OCI-LY1 (cell line): ENCODE measurements around the gene AMPD1.

ENCODE experiments used
- H2AFZ ChIP-seq: fragments of 200-600 bp; sonication (generic), shearing (Covaris generic); 2 replicates; pipeline ENCODE4 v1.6.0; 2014; ENCODE audit warnings: antibody characterized with exemption, mild to moderate bottlenecking, low read length
- H3F3A ChIP-seq: fragments of 200-600 bp; sonication (generic), shearing (Covaris generic); 2 replicates; pipeline ENCODE4 v1.6.0; 2014; ENCODE audit warnings: mild to moderate bottlenecking, antibody characterized with exemption, low read length, moderate library complexity; ENCODE audit not compliant: insufficient read depth
- H3K27ac ChIP-seq: fragments of 200-600 bp; sonication (generic); 2 replicates; pipeline ENCODE4 v1.5.1; 2014; ENCODE audit warnings: low read length, mixed run types, mild to moderate bottlenecking, low read depth; ENCODE audit not compliant: poor library complexity, severe bottlenecking
- H3K27me3 ChIP-seq: fragments of 200-600 bp; sonication (generic); 2 replicates; pipeline ENCODE4 v1.6.0; 2014; ENCODE audit warnings: antibody characterized with exemption, mild to moderate bottlenecking, low read length, moderate library complexity; ENCODE audit not compliant: insufficient read depth
- H3K36me3 ChIP-seq: fragments of 200-600 bp; sonication (generic); 2 replicates; pipeline ENCODE4 v1.6.1; 2014; ENCODE audit warnings: mild to moderate bottlenecking, antibody characterized with exemption, low read length, moderate library complexity, mixed read lengths; ENCODE audit not compliant: insufficient read depth
- H3K4me1 ChIP-seq: fragments of 200-600 bp; sonication (generic); 2 replicates; pipeline ENCODE4 v1.5.1; 2014; ENCODE audit warnings: mild to moderate bottlenecking, low read length, moderate library complexity; ENCODE audit not compliant: insufficient read depth, severe bottlenecking
- H3K4me2 ChIP-seq: fragments of 200-600 bp; sonication (generic), shearing (Covaris generic); 2 replicates; pipeline ENCODE4 v1.6.1; 2014; ENCODE audit warnings: low read length
- H3K4me3 ChIP-seq: fragments of 200-600 bp; sonication (generic); 2 replicates; pipeline ENCODE4 v1.5.1; 2014; ENCODE audit warnings: low read length, low read depth, mild to moderate bottlenecking, mixed read lengths; ENCODE audit not compliant: poor library complexity, severe bottlenecking
- H3K79me2 ChIP-seq: fragments of 200-600 bp; shearing (Covaris generic); 2 replicates; pipeline ENCODE4 v1.6.1; 2016; ENCODE audit warnings: mixed run types, low read length, mixed read lengths; ENCODE audit not compliant: insufficient read depth
- H3K9ac ChIP-seq: fragments of 200-600 bp; sonication (generic), shearing (Covaris generic); 2 replicates; pipeline ENCODE4 v1.6.1; 2014; ENCODE audit warnings: mild to moderate bottlenecking, low read length, mixed read lengths
- H3K9me2 ChIP-seq: fragments of 200-600 bp; sonication (generic), shearing (Covaris generic); 2 replicates; pipeline ENCODE4 v1.6.1; 2014; ENCODE audit warnings: low read depth, mild to moderate bottlenecking, low read length, mixed read lengths
- H3K9me3 ChIP-seq: fragments of 200-600 bp; shearing (Covaris generic); 2 replicates; pipeline ENCODE4 v1.6.1; 2014; ENCODE audit warnings: low read length, mixed read lengths
- H4K20me1 ChIP-seq: fragments of 200-600 bp; sonication (generic), shearing (Covaris generic); 2 replicates; pipeline ENCODE4 v1.6.0; 2016; ENCODE audit warnings: mild to moderate bottlenecking, low read length; ENCODE audit not compliant: insufficient read depth
- EZH2 ChIP-seq: fragments of 200-600 bp; sonication (generic), shearing (Covaris generic); IDR thresholded peaks from 2 replicates; pipeline ENCODE4 v1.8.0; 2017; ENCODE audit warnings: borderline replicate concordance, mixed run types, mild to moderate bottlenecking, antibody characterized with exemption, low read length, moderate library complexity, mixed read lengths
- TF ChIP-seq, protein P1 (sequence below): fragments of 200-600 bp; sonication (generic), shearing (Covaris generic); IDR thresholded peaks from 2 replicates; pipeline ENCODE4 v1.5.1; 2017; ENCODE audit warnings: mild to moderate bottlenecking, antibody characterized with exemption, low read length, moderate library complexity, mixed read lengths

The AMPD1 gene

DNA sequence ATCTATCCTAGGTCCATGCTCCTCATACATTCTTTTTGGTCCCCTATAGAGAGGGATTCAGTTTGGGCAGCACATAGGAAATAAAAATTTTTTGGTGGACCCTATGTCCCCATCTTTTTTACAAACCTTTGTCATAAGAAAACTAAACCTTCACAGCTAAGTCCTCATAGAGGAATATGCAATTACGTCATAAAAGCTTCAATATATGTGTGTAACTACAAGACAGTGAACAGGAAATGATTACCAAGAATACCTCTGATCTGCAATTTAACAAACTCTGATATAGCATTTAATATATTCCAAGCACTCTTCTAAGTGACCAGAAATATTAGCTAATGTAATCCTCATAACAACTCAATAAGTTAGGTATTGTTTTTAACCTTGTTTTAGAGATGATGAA lies 19.2 kb downstream of the AMPD1 start:
- Histone ChIP-seq H3K27me3 (no peaks in the 10 kb centered on the region), H3K9me3 (no peaks in the 10 kb centered on the region), H3K4me3 (no peak overlapping the region), H3F3A (no peaks in the 10 kb centered on the region), H3K9me2 (no peaks in the 10 kb centered on the region), H3K9ac (no peak overlapping the region), H3K4me1 (peaks cover 2% of the 10 kb centered on the region), H2AFZ (no peak overlapping the region), H3K36me3 (no peaks in the 10 kb centered on the region), H3K4me2 (no peak overlapping the region), H3K79me2 (no peaks in the 10 kb centered on the region), H4K20me1 (no peaks in the 10 kb centered on the region), H3K27ac (no peak overlapping the region)
- TF ChIP-seq, protein P1, sequence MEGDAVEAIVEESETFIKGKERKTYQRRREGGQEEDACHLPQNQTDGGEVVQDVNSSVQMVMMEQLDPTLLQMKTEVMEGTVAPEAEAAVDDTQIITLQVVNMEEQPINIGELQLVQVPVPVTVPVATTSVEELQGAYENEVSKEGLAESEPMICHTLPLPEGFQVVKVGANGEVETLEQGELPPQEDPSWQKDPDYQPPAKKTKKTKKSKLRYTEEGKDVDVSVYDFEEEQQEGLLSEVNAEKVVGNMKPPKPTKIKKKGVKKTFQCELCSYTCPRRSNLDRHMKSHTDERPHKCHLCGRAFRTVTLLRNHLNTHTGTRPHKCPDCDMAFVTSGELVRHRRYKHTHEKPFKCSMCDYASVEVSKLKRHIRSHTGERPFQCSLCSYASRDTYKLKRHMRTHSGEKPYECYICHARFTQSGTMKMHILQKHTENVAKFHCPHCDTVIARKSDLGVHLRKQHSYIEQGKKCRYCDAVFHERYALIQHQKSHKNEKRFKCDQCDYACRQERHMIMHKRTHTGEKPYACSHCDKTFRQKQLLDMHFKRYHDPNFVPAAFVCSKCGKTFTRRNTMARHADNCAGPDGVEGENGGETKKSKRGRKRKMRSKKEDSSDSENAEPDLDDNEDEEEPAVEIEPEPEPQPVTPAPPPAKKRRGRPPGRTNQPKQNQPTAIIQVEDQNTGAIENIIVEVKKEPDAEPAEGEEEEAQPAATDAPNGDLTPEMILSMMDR = no peak
- TF ChIP-seq EZH2 = no peak

DNA sequence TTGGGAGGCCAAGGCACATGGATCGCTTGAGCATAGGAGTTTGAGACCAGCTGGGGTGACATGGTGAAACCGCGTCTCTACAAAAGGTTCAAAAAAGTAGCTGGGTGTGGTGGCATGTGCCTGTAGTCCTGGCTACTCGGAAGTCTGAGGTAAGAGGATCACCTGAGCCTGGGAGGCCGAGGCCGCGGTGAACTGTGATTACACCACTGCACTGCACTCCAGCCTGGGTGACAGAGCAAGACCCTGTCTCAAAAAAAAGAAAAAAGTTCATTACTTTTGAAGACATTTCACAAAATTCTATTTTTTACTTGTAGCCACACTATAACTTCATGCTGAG lies 23.4 kb downstream of the AMPD1 start:
- Histone ChIP-seq H3K4me1 (peaks cover 18% of the 10 kb centered on the region), H3K9ac (no peak overlapping the region), H3F3A (no peaks in the 10 kb centered on the region), H3K4me3 (no peak overlapping the region), H2AFZ (no peak overlapping the region), H3K27ac (no peak overlapping the region), H3K4me2 (no peak overlapping the region), H3K27me3 (no peaks in the 10 kb centered on the region), H3K9me3 (no peaks in the 10 kb centered on the region), H3K9me2 (no peaks in the 10 kb centered on the region), H3K36me3 (no peaks in the 10 kb centered on the region), H4K20me1 (no peaks in the 10 kb centered on the region), H3K79me2 (no peaks in the 10 kb centered on the region)
- TF ChIP-seq EZH2 = no peak
- TF ChIP-seq, protein P1 = no peak

GRCh38 chr1:114671011-114671938 lies 24.1 kb downstream of the AMPD1 start:
- Histone ChIP-seq H3K9ac (no peak overlapping the region), H3K79me2 (no peaks in the 10 kb centered on the region), H3K9me2 (no peaks in the 10 kb centered on the region), H3K27ac (no peak overlapping the region), H2AFZ (no peak overlapping the region), H3K36me3 (no peaks in the 10 kb centered on the region), H3K4me3 (no peak overlapping the region), H3K27me3 (no peaks in the 10 kb centered on the region), H3K4me2 (no peak overlapping the region), H4K20me1 (no peaks in the 10 kb centered on the region), H3K9me3 (no peaks in the 10 kb centered on the region), H3K4me1 (peaks cover 18% of the 10 kb centered on the region), H3F3A (no peaks in the 10 kb centered on the region)
- TF ChIP-seq EZH2 = no peak
- TF ChIP-seq, protein P1 = peak; percentile 52
